Hindlimb muscle (tissue), 1 donor: Measurements from ENCODE around the gene TOMM40L. TPM values are rescaled to one million over a fixed set of nuclear protein-coding genes. Genes with fewer than 3 reads are reported as not detected.
"Not testable (repeated sequence)": the region's sequence is repeated elsewhere in the genome, so short reads cannot be mapped to it uniquely, and the experiment has no call there.

ENCODE experiments used
- DNase-seq: peaks from one replicate; pipeline ENCODE4 v3.0.0-alpha.2; 2013
- polyA plus RNA-seq: library from polyadenylated mRNA; unstranded; fragments of 120-200 nt; gene quantifications from one replicate; pipeline ENCODE4 v1.2.1, GENCODE V29; 2013; ENCODE audit not compliant: insufficient read length

TOMM40L gene
- polyA plus RNA-seq, 1 donor, result 9.0 TPM

- DNase-seq, result not testable (repeated sequence)
Measured at GRCh38 chr1:161257109-161257508, 31.2 kb downstream of the TOMM40L start.

GRCh38 chr1:161258439-161259344 is 32.8 kb downstream of the TOMM40L start, which contains the start of gene PCP4L1:
Gene PCP4L1 (plus strand): TSS chr1:161258745. CDS start chr1:161258975, 230 bp downstream.
- DNase-seq, result no peak

- DNase-seq, result no peak
Measured at GRCh38 chr1:161259345-161259702, 33.5 kb downstream of the TOMM40L start.

GRCh38 chr1:161259765-161260164 is 33.9 kb downstream of the TOMM40L start:
- no peak for DNase-seq

- no peak for DNase-seq
Measured at GRCh38 chr1:161260376-161261260, 34.8 kb downstream of the TOMM40L start.

- no peak for DNase-seq
Measured at GRCh38 chr1:161261261-161262235, 35.7 kb downstream of the TOMM40L start.

- no peak for DNase-seq
Measured at GRCh38 chr1:161265305-161265704, 39.4 kb downstream of the TOMM40L start.

- DNase-seq, result no peak
Measured at GRCh38 chr1:161266202-161266601, 40.3 kb downstream of the TOMM40L start.

GRCh38 chr1:161266836-161267235 is 41.0 kb downstream of the TOMM40L start:
- no peak for DNase-seq

GRCh38 chr1:161267321-161267720 is 41.5 kb downstream of the TOMM40L start:
- DNase-seq, result no peak

GRCh38 chr1:161273402-161273801 is 47.5 kb downstream of the TOMM40L start:
- no peak for DNase-seq

GRCh38 chr1:161274874-161275273 is 49.0 kb downstream of the TOMM40L start:
- no peak for DNase-seq

Other genes starting within 250 kb of the TOMM40L start
- 12.4 TPM for gene F11R, start 204.9 kb upstream of the TOMM40L start, polyA plus RNA-seq
- 30.0 TPM for gene TSTD1, start 187.1 kb upstream of the TOMM40L start, polyA plus RNA-seq
- gene USF1, start 180.1 kb upstream of the TOMM40L start, polyA plus RNA-seq, result 34.8 TPM
- gene ARHGAP30, start 156.2 kb upstream of the TOMM40L start, polyA plus RNA-seq, result 4.7 TPM
- gene NECTIN4, start 136.5 kb upstream of the TOMM40L start, polyA plus RNA-seq, result 0.43 TPM
- 0.86 TPM for gene KLHDC9, start 127.7 kb upstream of the TOMM40L start, polyA plus RNA-seq
- gene PFDN2, start 108.0 kb upstream of the TOMM40L start, polyA plus RNA-seq, result 66.3 TPM
- 30.9 TPM for gene NIT1, start 108.0 kb upstream of the TOMM40L start, polyA plus RNA-seq
- gene DEDD, start 93.4 kb upstream of the TOMM40L start, polyA plus RNA-seq, result 43.2 TPM
- 91.5 TPM for gene UFC1, start 72.1 kb upstream of the TOMM40L start, polyA plus RNA-seq
- 28.6 TPM for gene USP21, start 66.6 kb upstream of the TOMM40L start, polyA plus RNA-seq
- gene PPOX, start 59.6 kb upstream of the TOMM40L start, polyA plus RNA-seq, result 23.5 TPM
- 26.6 TPM for gene B4GALT3, start 48.6 kb upstream of the TOMM40L start, polyA plus RNA-seq
- gene ADAMTS4, start 27.0 kb upstream of the TOMM40L start, polyA plus RNA-seq, result 11.2 TPM
- 144 TPM for gene NDUFS2, start 23.7 kb upstream of the TOMM40L start, polyA plus RNA-seq
- gene FCER1G, start 10.8 kb upstream of the TOMM40L start, polyA plus RNA-seq, result 21.4 TPM
- not detected for gene APOA2, start 2.4 kb upstream of the TOMM40L start, polyA plus RNA-seq
- 1.1 TPM for gene NR1I3, start 12.1 kb downstream of the TOMM40L start, polyA plus RNA-seq
- 0.23 TPM for gene PCP4L1, start 32.7 kb downstream of the TOMM40L start, polyA plus RNA-seq
- 12.0 TPM for gene MPZ, start 83.9 kb downstream of the TOMM40L start, polyA plus RNA-seq
- gene SDHC, start 88.3 kb downstream of the TOMM40L start, polyA plus RNA-seq, result 113 TPM
- gene CFAP126, start 141.8 kb downstream of the TOMM40L start, polyA plus RNA-seq, result 2.5 TPM